Activated naive CD4-positive, alpha-beta T cell treated with anti-CD3 and anti-CD28 coated beads, Interleukin-2, amount 50 U/mL, for 72 hours (primary cell): ENCODE measurements around the gene NLRP13. TPM values are rescaled to one million over a fixed set of nuclear protein-coding genes. Genes with fewer than 3 reads are reported as not detected.

Experiments used
- total RNA-seq, 2 donors: library from RNA; stranded (reverse); gene quantifications; one replicate each; pipeline ENCODE4 v1.2.3, GENCODE V29; 2022

NLRP13 gene
- total RNA-seq, 2 donors from 2014 or later, result not detected

Other genes with a start within 250 kb of the NLRP13 start
- under 1 TPM in 1 of 2 donors, not detected in 1; 0.09 TPM for gene NLRP9, start 193.9 kb downstream of the NLRP13 start, total RNA-seq
- gene RFPL4A, start 173.2 kb downstream of the NLRP13 start, total RNA-seq, result not detected
- gene RFPL4AL1, start 163.2 kb downstream of the NLRP13 start, total RNA-seq, result not detected
- gene NLRP11, start 100.3 kb downstream of the NLRP13 start, total RNA-seq, result under 1 TPM in 1 of 2 donors, not detected in 1; 0.08 TPM
- gene NLRP4, start 95.8 kb downstream of the NLRP13 start, total RNA-seq, result not detected
- gene NLRP8, start 15.5 kb upstream of the NLRP13 start, total RNA-seq, result not detected
- gene NLRP5, start 54.4 kb upstream of the NLRP13 start, total RNA-seq, result not detected
- 10 to 100 TPM; 32.2 to 32.5 TPM for gene ZNF787, start 189.0 kb upstream of the NLRP13 start, total RNA-seq
- 10 to 100 TPM; 25.9 to 37.3 TPM for gene ZNF444, start 209.0 kb upstream of the NLRP13 start, total RNA-seq
- gene GALP, start 243.7 kb upstream of the NLRP13 start, total RNA-seq, result not detected